HG03565 (cell line): ENCODE data around the gene GPX1.
A peak's percentile ranks its signal among the peaks of the same experiment; 100 is the strongest.
"Not testable (repeated sequence)": the region's sequence is repeated elsewhere in the genome, so short reads cannot be mapped to it uniquely, and the experiment has no call there.

Experiments
- ATAC-seq: cut with Tn5 transposase; IDR thresholded peaks from one replicate; pipeline ENCODE4 v1.9.1; 2021; ENCODE audit warnings: mild to moderate bottlenecking, moderate library complexity; ENCODE audit not compliant: unreplicated experiment

Gene GPX1

GRCh38 chr3:49358884-49359225, 702 bp upstream of the GPX1 start:
- no peak for ATAC-seq

GRCh38 chr3:49357443-49358216, 523 bp downstream of the GPX1 start:
- ATAC-seq, result not testable (repeated sequence)

GRCh38 chr3:49357095-49357442, 1.1 kb downstream of the GPX1 start:
- ATAC-seq, result not testable (repeated sequence)

GRCh38 chr3:49352890-49353421, 5.2 kb downstream of the GPX1 start:
- no peak for ATAC-seq

DNA sequence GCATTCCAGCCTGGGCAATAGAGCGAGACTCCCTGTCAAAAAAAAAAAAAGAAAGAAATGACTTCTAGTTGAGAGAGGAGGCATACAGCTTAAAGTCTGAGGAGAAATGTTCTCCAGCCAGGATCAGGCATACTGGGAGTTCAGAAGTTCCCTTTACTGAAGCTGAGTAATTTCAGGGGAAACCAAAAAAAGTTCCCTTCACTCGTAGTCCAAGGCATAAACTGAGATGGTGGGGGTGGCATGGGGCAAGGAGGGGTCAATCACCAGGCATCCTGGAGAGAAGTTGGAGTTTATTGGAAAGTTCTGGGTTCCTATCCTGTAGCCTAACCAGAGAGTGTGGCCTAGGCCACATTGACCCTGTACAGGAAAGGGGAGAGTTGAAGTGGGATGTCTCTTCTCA, 5.9 kb downstream of the GPX1 start:
- ATAC-seq, result no peak

- ATAC-seq, result no peak
Observed at GRCh38 chr3:49351521-49352011, 6.6 kb downstream of the GPX1 start.

- ATAC-seq, result no peak
Observed at GRCh38 chr3:49349348-49350114, 8.6 kb downstream of the GPX1 start.

GRCh38 chr3:49348361-49348760, 9.8 kb downstream of the GPX1 start:
- ATAC-seq, result not testable (repeated sequence)

- ATAC-seq, result no peak
Observed at GRCh38 chr3:49346797-49347251, 11.3 kb downstream of the GPX1 start.

- ATAC-seq, result no peak
Observed at GRCh38 chr3:49343163-49343562, 15.0 kb downstream of the GPX1 start.

- no peak for ATAC-seq
Observed at GRCh38 chr3:49341996-49342395, 16.2 kb downstream of the GPX1 start.

DNA sequence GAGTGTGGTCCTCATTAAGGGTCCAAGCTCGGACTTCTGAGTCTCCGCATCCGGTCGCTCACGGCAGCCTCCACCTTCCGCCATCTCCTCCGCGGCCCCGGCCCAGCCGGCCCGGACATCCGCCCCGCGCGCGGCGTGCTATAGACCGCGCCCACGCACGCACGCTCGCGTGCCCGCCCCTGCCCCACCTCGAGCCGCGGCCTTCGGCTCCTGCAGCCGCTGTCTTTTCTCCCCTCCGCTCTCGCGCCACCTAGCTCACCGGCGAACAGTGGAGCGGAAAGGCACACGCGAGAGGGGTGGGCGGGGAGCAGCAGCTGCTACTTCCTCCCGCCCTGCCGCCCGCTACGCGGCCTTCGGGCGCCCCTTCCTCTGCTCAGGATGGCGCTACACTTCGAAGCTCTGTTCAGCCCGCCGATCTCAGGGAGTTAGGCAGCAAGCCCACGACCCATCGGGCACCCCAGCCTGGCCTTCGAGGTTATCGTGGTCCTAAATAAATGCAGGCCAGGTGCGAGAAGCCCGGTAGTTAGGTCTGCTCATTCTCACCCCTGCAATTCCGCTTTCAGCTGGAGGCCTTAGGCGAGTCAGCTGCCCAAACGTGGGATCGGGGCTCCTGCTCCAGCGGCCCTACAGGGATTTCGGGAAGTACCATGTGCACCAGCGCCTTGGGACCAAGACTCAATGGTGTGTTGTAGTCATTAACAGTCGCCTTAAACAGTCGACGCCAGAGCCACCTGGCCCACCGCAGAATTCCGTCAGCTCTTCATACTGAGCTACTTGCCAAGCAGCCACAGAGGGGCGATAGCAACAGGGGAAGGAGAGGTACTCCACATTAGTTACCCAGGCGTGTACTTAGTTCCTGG, 18.0 kb downstream of the GPX1 start, which contains the start of gene USP4:
Gene USP4 (minus strand): TSS at position 113 of the 860 bp plus-strand sequence. CDS start 29 bp downstream, at position 84.
- peak; percentile 86 for ATAC-seq

GRCh38 chr3:49339581-49339940, 18.6 kb downstream of the GPX1 start:
- ATAC-seq, result no peak

- ATAC-seq, result no peak
Observed at GRCh38 chr3:49333916-49334633, 24.1 kb downstream of the GPX1 start.

GRCh38 chr3:49333091-49333490, 25.1 kb downstream of the GPX1 start:
- ATAC-seq, result no peak

GRCh38 chr3:49329186-49329585, 29.0 kb downstream of the GPX1 start:
- no peak for ATAC-seq

GRCh38 chr3:49328350-49328749, 29.8 kb downstream of the GPX1 start:
- not testable (repeated sequence) for ATAC-seq

- ATAC-seq, result no peak
Observed at GRCh38 chr3:49327485-49327884, 30.7 kb downstream of the GPX1 start.

GRCh38 chr3:49324768-49325167, 33.4 kb downstream of the GPX1 start:
- ATAC-seq, result no peak
